HG02678 (cell line): ENCODE results near the gene CAPZA2.
"Not testable (repeated sequence)": the region's sequence is repeated elsewhere in the genome, so short reads cannot be mapped to it uniquely, and the experiment has no call there.

Source experiments
- ATAC-seq: cut with Tn5 transposase; IDR thresholded peaks from one replicate; pipeline ENCODE4 v1.9.1; 2021; ENCODE audit warnings: mild to moderate bottlenecking, moderate library complexity; ENCODE audit not compliant: unreplicated experiment

CAPZA2 gene

DNA sequence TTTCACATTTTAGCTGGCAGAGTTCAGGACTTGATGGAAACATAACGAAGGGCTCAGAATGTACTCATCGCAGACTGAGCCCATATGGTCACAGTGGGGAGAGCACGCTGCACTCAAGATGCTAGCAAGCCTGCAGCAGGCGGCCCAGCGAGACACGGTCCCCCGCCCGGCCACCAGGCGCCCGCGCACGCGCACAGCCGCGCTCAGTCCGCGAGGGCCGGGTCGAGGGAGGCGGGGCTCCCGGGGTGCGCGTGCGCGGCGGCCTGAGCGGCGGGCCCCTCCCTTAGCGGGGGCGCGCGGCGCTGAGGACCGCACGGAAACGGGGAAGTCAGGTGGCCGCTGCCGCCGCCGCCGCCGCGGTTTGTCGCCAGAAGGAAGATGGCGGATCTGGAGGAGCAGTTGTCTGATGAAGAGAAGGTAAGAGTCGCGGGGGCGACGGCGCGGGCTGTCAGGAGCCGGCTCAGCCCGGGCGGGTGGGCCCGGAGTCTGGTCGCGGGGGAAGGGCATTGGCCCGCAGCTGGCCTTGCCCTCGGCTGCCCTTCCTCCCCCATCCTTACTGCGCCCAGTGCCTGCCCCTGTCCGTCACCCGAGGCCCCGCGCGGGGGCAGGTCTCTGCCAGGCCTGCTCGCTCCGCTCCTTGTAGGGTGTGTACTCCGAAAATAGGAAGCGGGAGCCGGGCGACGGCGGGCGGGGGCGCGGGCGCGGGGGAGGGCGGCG lies at the start of gene CAPZA2:
Gene CAPZA2 (plus strand): TSS at position 354 of the 717 bp plus-strand sequence. CDS start 25 bp downstream, at position 379.
- peak; percentile 86 for ATAC-seq

DNA sequence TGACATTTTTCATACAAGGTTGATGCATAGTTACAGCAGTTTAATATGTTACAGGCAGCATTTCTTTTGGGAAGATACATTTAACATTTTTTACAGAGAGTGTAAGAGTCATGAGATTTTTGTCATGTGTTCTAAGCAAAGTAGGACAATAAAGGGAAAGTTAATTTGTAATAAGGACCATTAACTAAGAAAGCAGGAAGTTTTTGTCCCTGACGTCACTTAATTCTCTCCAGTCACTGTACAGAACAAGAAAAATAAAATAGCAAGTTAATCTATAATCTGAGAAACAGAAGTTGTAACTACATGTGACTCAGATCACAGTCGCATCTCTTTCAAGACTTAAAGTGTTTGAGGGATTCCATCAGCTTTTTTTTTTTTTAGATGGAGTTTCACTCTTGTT lies 49.5 kb upstream of the CAPZA2 start:
- no peak for ATAC-seq

DNA sequence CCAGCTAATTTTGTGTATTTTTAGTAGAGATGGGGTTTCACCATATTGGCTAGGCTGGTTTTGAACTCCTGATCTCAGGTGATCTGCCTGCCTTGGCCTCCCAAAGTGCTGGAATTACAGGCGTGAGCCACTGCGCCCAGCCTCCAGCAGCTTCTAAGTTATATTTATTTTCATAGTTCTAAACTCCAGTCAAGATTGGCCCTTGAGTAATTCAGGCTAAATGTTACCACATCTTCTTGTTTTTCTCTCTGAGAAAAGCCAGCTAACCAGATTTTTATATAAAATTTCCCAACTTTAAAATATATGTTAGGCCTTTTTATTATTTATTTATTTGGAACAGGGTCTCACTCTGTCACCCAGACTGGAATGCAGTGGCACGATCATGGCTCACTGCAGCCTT lies 49.0 kb upstream of the CAPZA2 start:
- not testable (repeated sequence) for ATAC-seq

DNA sequence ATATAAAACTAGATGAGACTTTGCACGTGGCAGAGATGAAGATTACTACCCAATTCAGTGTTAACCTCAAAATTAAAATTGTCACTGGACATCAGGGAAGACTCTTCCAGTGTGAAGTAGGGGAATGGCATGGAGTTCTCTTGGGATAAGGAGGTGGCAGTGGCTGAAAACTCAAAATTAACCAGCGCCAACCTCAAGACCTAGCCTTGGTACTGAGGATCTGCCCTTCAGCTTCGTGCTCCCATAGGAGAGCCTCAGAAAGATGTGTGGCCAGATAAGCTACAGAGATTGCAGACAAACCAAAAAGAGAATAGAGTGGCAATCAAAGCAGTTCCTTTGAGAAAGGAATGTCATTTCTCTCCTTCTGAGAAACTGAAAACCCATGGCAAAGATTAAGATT lies 47.3 kb upstream of the CAPZA2 start:
- ATAC-seq: no peak

DNA sequence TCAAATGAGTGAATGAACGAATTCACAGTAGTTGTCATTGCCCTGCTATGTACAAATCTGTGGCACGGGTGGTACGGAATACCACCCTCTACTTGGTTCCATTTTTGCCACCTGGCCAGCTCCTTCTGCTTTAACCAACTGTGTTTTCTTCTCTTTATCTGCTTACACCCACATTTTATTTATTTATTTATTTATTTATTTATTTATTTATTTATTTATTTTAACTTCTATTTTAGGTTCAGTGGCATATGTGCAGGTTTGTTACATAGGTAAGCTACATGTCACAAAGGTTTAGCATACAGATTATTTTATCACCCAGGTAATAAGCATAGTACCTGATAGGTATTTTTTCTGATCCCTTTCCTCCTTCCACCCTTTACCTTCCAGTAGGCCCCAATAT lies 42.2 kb upstream of the CAPZA2 start:
- no peak for ATAC-seq

DNA sequence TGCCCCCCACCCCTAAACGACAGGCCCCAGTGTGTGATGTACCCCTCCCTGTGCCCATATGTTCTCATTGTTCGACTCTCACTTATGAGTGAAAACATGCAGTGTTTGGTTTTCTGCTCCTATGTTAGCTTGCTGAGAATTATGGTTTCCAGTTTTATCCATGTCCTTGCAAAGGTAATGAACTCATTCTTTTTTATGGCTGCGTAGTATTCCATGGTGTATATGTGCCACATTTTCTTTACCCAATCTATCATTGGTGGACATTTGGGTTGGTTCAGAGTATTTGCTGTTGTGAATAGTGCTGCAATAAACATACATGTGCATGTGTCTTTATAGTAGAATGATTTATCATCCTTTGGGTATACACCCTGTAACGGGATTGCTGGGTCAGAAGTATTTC lies 40.7 kb upstream of the CAPZA2 start:
- ATAC-seq: not testable (repeated sequence)

DNA sequence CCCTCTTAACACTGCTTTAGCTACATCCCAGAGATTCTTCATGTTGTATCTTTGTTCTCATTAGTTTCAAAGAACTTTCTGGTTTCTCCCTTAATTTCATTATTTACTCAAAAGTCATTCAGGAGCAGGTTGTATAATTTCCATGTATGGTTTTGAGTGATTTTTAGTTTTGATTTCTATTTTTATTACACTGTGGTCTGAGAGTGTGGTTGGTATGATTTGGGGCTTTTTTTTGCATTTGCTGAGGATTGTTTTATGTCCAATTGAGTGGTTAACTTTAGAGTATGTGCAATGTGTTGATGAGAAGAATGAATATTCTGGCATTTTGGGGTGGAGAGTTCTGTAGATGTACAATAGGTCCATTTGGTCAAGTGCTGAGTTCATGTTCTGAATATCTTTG lies 37.9 kb upstream of the CAPZA2 start:
- no peak for ATAC-seq

DNA sequence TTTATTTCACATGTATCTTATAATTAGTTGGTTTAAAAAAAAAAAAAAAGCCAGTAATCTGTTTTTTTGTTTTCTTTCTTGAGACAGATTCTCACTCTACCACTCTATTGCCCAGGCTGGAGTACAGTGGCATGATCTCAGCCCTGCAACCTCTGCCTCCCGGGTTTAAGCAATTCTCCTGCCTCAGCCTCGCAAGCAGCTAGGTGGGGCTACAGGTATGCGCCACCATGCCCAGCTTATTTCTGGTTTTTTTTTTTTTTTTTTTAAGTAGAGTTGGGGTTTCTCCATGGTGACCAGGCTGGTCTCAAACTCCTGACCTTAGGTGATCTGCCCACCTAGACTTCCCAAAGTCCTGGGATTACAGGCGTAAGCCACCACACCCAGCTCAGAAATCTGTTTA lies 34.1 kb upstream of the CAPZA2 start:
- ATAC-seq: no peak

DNA sequence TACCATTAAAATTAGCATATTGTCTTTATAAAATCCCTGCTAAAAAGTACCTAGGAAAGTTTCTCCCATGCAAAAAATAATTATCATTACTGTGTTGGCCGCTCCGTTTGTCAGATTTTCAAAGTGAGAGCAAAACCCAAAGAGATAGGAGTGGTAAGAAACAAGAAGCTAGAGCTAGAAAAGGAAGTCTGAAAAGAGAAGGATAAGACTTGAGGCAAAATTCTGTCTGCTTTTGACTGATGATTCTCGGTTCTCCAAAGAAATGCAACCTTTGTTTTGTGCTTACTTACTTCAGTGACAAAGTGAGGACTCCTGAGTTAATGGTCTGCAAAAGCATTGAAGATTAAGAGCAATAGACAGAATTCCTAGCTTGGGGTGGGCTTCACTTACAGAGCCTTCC lies 33.3 kb upstream of the CAPZA2 start:
- no peak for ATAC-seq

DNA sequence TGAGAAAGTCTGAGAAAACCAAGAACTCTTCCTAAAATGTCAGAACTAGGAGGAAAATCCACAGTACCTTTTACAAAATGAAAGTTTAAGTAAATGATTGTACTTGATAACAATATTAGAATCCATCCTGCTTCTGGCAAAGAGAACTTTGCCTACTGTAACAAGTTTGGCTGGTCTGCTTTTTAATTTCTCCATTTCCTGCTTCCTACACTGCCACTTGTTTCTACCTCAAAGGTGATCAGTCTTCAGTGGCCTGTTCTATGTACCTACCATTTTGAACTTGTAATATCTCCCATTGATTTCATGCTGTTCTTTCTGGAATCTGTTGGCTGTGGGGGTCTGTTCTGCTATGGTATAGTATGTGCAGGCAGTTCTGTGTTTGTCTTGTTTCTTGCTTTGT lies 32.9 kb upstream of the CAPZA2 start:
- ATAC-seq: no peak

DNA sequence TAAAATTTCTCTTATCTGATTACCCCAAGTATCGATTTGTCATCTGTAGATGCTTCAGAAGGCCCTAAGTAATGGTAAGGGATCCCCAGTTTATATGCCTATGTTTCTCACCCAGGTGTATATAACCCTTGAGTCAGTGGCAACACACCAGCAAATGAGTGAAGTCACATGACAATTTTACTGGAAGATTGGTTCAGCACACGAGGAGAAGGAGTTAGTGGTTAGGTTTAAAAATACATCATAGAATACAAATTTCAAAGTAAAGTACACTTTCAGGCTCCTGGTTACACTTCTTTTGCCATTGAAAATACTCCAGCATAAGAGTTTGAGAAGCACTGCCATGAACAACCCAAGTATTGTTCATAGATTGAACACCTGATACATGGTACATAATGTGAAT lies 29.7 kb upstream of the CAPZA2 start:
- no peak for ATAC-seq

DNA sequence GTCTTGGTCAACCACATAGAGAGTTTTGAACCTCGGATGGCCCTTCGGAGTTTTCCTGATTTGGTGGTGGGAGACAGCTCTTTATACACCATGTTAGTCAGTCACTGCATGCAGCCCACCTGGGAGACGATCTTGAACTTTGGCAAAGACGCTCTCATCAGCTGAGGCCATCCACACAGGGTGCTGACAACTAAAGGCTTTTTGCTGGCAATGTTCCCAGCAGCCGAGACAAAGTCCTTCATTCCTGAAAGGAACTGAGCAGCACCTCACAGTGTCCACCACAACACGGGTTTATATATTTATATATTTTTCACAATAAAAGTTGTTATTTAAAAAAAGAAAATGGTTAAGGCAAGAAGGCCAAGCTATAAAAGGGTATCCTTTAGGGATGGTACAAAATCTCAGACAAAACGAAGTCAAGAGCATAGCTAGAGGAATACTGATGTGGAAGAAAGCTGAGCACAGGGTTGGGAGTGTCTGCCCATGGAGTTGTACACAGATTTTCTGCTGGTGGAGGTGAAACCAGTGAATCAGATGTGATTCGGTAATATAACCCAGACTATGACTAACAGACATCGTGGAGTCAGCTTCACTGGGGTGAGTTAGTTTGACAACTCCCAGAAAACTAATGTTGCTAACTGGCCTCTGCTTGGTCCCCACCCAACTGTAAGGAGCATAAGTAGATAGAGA lies 27.4 kb upstream of the CAPZA2 start:
- no peak for ATAC-seq

DNA sequence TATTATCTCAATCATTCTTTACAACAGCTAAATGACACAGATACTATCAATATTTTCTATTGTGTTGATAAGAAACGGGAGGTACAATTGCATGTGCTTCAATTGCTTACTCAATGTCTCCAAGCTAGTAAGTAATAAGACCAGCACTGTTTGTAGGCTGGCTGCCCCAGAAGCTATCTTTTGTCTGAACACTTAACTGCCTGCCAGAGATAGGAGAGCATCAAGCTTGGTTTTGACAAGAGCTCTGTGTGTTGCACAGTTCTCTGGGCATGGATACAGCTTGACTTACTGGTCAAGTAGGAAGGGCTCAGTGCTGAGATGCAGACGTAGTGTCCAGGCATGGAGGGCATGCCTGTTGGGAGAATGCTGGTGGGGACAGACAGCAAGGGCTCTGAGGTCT lies 26.3 kb upstream of the CAPZA2 start:
- ATAC-seq: no peak

DNA sequence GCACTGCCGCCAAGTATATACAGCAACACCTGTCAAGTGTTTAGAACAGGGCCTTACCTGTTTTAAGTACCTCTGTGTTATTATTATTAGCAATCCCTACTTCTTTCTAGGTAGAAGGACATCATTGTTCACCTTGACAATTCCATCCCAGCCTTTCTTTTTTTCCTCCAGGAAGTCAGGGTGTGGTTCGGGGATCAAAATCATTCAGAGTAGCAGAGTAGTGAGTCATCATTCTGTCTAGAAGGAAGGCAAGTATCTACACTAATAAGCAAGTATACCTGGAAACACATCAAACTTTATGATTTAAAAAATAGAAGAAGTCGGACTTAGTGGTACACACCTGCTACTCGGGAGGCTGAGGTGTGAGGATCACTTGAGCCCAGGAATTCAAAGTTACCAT lies 25.5 kb upstream of the CAPZA2 start:
- no peak for ATAC-seq

DNA sequence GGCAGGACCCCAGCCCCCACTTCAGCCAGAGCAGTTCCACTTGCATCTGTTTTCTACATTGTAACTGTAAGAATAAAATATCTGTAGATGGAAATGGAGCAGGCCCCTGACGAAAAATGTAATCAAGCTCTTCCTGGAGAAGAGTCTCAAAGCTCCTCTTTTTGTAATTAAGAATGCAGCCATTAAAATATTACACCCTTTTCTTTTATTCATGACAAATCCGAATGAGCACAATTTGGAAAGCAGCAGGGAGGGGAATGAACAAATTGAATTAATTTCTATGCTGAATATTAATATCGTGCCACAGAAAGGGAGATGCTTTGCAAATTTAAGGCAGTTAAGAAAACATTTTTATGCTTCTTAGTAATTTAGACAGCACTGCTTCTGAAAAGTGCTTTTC lies 24.8 kb upstream of the CAPZA2 start:
- no peak for ATAC-seq

DNA sequence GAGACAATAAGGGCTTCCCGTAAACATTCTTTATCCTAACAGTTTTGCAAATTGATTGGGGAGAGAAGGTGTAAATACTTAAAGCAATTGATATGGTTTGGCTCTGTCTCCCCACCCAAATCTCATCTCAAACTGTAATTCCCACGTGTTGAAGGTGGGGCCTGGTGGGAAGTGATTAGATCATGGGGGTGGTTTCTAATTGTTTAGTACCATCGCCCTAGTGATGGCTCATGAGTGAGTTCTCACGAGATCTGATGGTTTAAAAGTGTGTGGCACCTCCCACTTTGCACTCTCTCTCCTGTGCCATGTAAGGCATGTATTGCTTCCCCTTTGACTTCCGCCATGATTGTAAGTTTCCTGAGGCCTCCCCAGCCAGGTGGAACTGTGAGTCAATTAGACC lies 22.1 kb upstream of the CAPZA2 start:
- ATAC-seq: no peak

DNA sequence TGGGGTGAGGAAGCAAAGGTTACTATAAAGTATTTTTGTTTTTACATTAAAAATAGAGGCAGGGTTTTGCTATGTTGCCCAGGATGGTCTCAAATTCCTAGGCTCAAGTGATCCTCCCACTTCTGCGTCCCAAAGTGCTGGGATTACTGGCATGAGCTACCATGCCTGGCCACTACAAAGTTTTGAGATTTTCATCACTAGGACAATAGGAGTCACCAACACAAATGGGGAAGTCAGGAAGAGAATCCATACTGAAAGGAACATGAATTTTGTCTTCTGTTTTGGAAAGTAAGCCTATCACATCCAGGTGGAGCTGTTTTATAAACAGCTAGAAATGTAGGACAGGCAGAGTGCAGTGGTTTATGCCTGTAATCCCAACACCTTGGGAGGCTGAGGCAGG lies 20.0 kb upstream of the CAPZA2 start:
- no peak for ATAC-seq

DNA sequence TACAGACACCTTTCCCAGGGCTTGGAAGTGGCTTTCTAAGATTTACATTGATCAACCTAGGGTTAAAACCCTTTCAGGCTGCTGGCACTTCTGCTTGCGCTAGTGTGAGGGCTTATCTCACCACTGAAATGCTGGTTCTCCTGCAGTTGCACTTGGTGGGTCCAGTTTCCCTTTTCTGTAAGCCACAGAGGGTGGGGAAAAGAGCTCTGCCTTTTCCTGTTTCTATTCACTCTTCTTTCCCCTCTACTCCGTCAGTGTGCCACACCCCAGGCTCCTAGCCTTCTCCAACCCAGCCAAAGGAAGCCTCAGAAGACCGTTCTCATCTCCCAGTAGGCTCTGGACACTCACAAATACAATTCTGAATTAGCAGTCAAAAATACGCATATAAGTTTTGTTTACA lies 19.0 kb upstream of the CAPZA2 start:
- ATAC-seq: no peak

DNA sequence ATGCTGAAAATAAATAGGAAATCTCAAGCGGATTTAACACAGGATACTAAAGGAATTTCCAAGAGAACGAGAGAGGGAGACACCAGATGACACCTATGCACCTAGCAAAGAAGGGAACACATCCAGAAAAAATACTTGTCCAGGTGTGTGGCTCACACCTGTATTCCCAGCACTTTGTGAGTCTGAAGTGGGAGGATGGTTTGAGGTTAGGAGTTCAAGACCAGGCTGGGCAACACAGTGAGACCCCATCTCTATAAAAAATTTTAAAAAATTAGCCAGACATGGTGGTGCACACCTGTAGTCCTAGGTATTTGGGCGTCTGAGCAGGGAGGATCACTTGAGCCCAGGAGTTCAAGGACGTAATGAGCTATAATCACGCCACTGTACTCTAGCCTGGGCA lies 11.2 kb upstream of the CAPZA2 start:
- ATAC-seq: no peak

DNA sequence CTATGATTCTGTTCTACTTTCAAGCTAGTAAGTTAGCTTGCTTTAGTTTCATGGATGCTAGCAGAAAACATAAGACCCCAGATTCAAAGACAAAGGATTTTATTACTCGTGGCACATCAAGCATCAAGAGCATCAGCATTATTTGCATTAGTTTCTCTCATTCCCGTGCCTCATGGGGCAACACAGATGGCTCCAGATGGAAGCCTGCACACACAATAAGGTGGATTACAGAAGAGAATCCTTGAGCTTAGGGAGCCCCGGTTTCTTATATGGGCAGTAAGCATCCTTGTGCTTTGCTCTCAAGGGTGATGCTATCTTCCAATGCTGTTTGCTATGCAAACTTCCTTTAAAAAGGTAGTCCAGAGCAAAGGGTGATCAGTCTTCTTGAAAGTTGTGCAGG lies 10.7 kb upstream of the CAPZA2 start:
- no peak for ATAC-seq

DNA sequence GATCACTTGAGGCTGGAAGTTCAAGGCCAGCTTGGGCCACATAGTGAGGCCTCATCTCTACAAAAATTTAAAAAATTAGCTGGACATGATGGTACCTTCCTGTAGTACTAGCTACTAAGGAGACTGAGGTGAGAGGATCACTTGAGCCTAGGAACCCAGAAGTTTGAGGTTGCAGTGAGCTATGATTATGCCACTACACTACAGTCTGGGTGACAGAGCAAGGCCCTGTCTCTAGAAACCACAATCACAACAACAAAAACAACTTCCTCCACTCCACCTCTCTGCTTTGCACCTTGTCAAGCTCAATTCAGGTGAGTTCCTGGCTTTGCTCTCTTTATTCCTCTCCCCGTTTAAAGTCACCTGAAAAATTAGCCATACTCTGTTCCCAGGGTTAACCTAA lies 8.3 kb upstream of the CAPZA2 start:
- ATAC-seq: no peak

DNA sequence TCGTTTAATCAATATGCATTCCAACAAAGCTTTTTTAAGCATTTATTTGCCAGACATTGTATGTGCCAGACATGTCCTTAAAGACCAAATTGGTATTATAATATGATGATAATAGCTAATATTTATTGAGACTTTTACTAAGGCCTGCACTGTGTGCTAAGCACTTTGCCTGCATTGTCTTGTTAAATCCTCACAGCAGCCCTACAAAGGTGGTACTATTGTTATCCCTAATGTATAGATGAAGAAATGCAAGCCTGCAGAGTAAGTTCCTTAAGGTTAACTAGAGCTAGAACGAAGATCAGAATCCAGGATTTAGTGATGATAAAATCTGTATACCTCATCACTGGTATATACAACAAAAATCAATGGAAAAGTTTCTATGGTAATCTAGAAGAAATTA lies 5.3 kb upstream of the CAPZA2 start:
- ATAC-seq: no peak

DNA sequence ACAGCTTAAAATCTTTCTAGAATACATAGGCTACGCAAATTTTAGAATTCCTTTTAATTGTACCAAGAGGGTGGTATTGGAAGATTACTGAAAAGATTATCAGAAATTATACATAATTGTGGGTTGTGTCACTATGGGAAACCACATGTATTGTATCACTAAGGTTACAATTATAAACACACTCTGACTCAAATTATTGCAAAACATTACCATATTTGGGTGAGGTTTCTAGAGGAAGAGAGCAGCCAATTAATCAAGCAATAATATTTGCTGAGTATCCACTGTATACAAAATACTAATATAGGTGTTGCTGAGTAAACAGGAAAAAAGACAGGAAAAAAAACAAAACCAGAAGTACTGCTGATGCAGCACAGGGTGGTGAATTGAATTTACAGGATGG lies 3.1 kb upstream of the CAPZA2 start:
- ATAC-seq: no peak
